ENCODE measurements around the gene TUBA3E.
"Not testable (repeated sequence)": the region's sequence is repeated elsewhere in the genome, so short reads cannot be mapped to it uniquely, and the experiment has no call there.

TUBA3E gene

DNA sequence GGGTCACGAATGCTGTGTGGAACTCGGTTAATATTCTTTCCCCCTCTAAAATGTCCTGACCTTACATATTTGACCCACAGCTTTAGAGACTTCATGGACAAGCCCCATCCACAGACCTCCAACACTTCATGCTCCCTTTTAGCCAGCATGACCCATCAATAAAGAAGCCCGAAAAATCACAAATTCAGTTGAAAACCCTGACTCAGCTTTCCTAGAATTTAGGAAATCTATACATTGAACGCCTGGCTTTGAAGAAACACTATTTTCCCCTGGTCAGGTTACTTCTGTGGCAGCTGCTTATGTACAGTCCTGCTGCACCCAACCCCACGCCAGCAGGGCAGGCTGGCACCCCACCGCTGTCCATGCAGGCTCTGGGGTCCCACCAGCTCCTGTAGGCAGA lies 6.9 kb downstream of the TUBA3E start:
- not testable (repeated sequence) for DNase-seq (ENCODE audit: low read depth in 3 of 3)

DNA sequence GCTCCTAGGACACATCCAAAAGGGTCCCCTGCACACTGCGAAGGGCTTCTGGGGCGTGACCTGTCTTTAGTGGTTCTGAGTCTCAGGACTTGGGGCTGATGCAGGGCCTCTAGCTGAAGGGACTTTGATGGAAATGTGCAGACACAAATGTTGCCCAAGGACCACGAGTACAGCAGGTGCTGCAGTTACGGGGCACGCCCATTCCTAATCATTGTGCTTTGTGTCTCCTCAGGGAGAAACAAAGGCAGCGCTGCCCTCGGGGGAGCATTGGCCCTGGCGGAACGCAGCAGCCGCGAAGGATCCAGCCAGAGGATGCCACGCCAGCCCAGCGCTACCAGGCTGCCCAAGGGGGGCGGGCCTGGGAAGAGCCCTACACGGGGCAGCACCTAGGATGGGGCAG lies 8.0 kb downstream of the TUBA3E start:
- no peak for DNase-seq (ENCODE audit: low read depth in 3 of 3)

DNA sequence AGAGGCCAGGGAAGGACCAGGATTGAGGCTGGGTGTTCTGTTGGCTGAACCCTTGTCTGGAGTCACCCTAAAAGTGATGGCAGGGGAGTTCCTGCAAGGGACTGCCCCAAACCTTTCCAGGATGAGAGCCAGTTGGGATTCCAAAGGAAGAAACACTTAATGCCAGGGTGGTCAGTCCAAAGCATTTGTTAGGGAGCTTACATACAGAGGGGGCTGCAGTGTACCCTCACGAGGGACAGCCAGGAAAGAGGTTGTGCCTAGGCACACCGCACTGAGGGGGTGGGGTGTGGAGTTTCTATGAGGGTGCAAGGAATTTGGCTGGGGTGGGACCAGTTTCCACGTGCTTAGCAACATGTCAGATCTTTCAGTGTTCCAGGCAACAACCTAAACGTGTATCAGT lies 9.3 kb downstream of the TUBA3E start:
- not testable (repeated sequence) for DNase-seq (ENCODE audit: low read depth in 3 of 3)

DNA sequence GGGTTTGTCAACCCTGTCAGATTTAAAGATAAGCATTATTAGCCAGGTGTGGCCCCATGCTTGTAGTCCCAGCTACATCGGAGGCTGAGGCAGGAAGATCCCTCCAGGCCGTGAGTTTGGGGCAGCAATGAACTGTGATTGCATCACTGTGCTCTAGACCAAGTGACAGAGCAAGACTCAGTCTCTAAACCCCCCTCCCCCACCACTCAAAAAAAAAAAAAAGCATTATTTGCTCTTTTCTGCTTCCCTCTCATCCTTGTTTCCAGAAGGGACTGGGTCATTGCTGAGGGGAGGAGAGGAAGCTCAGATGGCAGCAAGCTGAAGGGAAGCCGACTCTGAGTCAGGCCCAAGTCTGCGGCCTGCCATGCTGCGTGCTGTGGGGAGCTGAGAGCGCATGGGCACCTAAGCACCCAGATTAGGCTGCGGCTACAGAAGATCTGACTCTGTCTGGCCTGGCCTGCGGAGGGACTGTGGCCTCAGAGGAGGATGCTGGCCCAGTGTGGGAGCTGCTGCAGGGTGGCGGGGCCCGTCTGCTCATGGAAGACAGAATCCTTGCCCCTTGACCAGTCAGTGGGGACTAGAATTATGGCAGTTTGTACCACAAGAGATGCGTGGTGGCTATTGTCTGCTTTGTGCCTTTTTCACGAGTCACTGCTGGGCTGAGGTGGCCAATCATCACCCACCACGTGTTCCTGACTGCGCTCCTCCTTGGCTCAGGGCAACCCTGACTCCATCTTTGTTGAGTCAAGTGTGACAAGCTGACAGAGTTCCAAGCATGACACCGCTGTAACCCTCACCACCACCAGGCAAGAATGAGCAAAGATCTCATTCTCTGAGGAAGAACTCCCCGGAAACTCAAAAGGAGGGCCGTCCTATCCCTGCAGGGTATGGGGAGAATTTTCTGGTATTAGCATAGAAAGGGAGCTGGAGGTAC lies 10.1 kb downstream of the TUBA3E start:
- not testable (repeated sequence) for DNase-seq (ENCODE audit: low read depth in 3 of 3)

DNA sequence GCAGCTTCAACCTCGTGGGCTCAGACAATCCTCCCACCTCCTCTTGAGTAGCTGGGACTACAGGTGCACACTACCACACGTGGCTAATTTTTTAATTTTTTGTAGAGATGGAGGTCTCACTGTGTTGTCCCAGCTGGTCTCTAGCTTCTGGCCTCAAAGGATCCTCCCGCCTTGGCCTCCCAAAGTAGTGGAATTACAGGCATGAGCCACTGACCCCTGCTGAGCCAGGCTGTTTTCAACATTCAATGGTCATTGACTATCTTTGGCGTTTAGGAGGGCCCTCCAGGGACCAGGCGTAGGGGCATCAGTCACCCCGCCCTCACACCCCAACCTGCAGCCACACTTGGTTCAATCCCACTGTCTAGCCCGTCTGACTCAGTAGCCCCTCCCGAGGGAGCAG lies 11.0 kb downstream of the TUBA3E start:
- DNase-seq (ENCODE audit: low read depth in 3 of 3) = no peak

DNA sequence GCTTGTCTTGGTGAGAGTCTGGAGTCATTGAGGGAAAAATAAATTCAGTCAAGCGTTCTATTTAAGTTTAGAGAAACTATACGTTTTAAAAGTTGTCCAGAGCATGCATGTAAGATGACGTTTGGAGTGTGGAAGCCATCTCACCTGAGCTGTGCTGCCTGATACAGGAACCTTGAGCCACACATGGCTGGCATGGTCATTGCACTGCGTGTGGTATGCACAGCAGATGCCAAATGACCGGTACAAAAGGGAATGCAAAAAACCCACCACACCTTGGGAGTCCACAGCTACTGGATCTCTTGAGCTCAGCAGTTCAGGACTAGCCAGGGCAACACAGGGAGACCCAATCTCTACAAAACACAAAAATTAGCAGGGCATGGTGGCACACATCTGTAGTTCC lies 11.8 kb downstream of the TUBA3E start:
- DNase-seq (ENCODE audit: low read depth in 3 of 3) = no peak

DNA sequence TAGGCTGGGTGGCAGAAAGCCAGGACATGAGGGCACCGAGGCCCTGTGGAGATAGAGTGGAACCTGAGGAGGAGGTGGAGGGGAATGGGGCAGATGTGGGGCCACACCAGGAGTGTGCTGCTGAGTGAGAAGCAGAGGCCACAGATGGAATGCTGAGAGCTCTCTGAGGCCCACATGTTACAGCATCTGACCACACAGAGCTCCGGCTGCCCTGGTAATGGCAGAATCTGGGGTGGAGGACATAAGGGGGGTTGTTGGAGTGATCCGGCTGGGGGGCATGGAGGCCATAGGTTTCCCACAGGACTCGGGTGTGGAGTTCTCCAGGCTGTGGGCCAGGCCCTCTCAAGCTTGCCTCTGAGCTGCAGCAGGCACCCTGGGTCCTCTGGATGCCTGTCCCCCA lies 12.3 kb downstream of the TUBA3E start:
- DNase-seq (ENCODE audit: low read depth in 3 of 3) = no peak

DNA sequence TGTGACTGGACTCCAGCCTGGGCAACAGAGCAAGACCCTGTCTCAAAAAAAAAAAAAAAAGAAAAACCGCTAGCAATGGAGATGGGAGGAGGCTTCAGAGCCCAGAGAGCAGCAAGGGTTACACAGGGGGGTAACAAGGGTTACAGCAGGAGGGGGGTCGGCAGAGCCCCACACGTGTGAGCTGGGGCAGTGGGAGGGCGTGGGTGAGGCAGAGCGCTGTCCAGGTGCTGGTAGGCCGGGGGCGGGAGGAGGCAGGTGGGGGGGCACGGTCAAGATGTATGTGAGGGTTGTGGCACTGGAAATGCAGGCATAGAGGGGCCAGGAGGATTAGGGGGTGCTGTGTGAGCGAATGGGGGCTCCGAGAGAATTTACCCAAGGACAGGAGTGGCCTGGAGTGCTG lies 12.8 kb downstream of the TUBA3E start:
- DNase-seq (ENCODE audit: low read depth in 3 of 3) = no peak

DNA sequence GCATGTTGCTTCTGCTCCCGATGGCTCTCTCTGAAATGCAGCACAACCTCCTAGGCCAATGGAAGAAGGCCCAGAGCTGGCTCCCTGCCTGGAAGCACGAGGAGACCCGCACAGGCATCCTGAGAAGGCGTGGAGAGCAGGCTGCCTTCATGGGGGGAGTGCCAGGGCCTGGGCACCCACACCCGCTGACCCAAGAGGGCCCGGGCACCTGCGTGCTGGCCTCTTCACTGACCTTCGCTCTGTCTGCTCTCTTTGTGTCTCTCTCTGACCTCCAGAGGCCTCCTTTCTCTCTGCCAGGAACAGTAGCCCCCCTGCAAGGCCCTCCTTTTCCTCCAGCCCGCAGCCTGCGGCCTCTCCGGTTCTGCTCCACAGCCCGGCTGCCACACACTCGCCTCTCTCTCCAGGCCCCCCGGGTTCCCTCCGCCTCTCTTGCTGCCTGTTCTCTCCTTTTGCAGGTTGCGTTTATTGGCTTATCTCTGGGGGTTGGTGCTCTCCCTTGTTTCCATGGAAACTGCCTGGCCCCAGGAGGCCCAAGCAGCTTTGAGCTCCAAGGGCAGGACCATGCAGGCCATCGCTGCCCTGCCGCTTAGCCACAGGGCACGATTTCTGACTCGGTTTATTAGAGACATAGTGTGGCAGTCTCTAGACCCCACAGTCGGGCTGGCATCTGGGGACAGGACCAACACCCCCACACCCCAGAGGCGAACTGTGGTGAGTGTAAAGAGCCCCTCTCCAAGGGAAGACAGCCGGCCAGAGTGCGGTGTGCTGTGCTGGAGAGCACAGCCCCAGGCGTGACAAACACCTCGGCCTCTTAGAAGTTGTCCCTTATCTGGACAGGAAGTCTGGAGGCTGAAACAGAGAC lies 14.5 kb downstream of the TUBA3E start:
- DNase-seq (ENCODE audit: low read depth in 3 of 3) = no peak

DNA sequence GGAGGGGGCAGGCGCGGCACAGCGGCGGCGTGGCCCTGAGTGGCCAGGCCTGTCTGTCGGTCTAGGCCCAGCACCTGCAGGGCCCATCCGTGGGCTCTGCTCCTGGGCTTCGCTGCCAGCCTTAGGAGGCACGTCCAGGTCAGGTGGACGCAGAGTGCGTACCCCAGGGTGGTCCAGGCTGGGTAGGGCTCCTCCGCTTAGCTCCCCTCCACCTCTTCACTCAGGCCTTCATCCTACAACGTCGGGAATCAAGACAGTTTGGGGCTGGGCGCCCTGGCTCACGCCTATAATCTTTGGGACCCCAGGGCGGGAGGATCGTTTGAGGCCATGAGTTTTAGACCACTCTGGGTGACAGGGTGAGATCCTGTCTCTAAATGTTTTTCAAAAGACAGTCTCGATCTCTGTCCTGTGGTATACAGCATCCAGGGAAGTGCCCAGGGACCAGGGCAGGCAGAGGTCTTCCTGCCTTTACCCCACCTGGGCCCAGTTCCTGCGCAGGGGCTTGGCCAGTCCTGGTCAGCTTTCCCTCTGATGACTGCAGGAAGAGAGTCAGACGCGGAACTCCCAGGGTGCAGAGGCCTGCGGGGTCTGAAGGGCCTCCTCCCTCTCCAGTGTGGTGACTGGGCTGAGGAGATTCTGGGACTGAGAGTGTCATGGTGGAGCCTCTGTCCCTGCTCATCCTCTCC lies 15.3 kb downstream of the TUBA3E start:
- not testable (repeated sequence) for DNase-seq (ENCODE audit: low read depth in 3 of 3)

DNA sequence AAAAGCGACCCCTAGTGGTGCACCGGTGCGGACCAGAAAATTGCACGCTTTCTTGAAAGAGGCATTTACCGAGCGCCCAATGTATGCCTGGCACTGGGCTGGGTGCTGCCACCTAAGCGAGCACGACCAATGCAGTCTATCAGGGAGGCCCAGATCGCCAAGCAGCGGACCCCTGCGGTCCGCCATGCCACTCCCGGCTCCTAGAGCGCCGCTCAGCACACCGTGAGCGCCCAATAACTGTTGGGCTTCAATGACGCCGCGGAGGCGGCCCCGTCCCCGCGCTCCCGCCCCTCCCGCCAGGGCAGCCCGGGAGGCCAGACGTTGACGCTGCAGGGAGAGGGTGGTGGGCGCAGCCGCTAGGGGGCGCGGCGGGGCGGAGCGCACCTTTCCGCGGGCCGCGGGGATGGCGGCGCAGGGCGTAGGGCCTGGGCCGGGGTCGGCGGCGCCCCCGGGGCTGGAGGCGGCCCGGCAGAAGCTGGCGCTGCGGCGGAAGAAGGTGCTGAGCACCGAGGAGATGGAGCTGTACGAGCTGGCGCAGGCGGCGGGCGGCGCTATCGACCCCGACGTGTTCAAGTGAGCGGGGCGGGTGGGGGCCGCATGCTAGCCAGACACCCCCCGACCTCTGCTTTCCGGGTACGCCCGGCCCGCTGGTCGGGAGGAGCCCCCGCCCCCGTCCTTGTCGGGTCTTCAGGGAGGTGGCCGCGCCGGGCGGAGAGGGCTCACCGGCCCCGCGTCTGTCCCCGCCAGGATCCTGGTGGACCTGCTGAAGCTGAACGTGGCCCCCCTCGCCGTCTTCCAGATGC lies 16.2 kb downstream of the TUBA3E start, which contains the start of gene MZT2B:
Gene MZT2B, plus strand, starts transcription at position 383 of the 803 bp plus-strand sequence. Its CDS starts 21 bp downstream, at position 404.
- DNase-seq (ENCODE audit: low read depth in 3 of 3) = peak; percentile 80 to 86 (median 82)

DNA sequence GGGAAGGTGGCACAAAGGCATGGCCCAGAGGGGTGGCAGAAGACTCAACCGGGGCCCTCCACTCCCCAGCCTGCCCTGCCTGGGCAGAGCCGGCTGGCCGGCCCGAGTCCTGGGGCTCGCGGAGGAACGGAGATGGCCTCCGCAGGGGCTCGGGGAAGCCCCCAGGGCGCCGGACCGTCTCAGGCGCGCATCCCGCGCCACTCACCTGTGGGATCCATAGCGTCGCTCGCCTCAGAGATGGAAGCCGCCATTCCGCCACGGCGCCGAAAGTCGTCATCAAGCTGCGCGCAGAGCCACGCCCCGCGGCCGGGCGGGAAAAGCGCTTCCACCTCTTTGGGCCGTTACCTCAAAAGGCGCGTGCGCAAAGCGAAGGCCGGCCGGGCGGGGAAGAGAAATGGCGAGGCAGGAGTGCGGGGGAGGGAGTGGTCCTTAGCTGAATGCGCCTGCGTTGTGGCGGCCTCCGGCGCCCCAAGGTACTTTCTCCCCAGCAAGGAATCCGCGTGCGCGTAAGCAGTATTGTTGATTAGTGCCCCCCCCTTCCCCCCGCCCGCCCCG lies 16.8 kb downstream of the TUBA3E start, which contains the start of gene SMPD4:
Gene SMPD4, minus strand, starts transcription at position 278 of the 555 bp plus-strand sequence. CDS start 5,010 bp downstream, outside the sequence.
- peak; percentile 95 to 96 (median 96) for DNase-seq (ENCODE audit: low read depth in 3 of 3)

DNA sequence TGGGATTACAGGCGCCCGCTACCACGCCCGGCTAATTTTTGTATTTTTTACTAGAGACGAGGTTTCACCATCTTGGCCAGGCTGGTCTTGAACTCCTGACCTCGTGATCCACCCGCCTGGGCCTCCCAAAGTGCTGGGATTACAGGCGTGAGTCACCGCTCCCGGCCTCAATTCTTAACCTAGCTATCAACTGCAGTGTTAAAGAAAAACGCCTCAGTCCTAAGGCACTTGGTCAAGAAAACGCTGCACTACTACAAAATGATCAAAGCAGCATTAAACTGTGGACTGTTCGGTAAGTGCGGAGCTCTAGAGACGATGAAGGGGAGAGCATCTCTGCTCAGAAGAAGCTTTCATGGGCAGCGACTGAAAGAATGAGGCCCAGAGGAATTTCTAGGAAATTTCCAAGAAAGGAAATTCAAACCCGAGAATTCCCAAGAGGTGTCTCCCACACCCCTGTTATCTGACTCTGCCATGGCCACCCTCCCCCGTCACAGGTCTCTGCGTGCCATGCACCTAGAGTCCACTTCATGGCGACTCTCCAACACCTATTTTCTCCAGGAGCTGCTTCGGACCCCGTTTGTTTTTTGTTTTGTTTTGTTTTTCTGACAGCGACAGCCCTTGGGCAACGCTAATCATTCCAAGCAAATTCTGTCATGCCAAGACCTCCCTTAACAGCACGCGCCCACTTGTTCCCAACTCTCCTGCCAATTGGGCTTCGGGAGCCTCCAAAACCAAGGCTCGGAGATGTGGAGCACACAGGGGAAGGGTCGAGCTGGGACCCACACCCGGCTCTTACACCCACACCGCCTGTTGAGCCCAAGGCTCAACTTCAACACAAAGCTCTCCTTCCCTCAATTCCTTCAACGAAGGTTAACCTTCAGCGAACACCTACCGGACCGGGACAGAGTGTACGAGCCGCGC lies 17.6 kb downstream of the TUBA3E start:
- not testable (repeated sequence) for DNase-seq (ENCODE audit: low read depth in 3 of 3)

DNA sequence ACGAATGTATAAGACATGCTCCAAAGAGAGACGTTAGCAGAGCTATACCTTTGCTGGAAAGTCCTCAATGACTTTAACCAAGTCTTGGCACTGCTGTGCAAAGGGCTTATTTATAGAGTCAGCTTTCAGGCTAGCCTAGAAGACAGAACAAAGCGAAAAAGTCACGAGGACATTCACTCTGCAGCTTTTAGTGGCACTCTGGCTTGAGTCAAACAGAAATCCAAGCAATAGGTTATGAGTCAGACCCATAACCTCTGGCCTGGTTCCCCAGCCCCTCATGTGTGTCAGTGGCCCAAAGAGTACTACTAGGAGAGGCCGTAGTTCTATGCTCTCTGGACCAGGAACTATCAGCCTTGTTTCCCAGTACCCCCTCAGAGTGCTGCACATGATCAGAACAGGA lies 23.4 kb downstream of the TUBA3E start:
- DNase-seq (ENCODE audit: low read depth in 3 of 3) = not testable (repeated sequence)

DNA sequence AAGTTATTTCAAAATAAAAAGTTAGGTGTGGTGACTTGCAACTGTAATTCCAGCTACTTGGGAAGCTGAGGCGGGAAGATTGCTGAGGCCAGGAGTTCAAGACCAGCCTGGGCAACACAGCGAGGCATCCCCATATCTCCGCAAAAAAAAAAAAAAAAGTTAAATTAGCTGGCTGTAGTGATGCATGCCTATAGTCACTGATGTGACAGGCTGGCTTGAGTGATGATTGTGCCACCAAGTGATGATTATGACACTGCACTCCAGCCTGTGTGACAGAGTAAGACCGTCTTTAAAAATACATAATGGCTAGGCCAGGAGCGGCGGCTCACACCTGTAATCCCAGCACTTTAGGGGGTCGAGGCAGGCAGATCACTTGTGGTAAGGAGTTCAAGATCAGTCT lies 28.3 kb downstream of the TUBA3E start:
- DNase-seq (ENCODE audit: low read depth in 3 of 3) = no peak

DNA sequence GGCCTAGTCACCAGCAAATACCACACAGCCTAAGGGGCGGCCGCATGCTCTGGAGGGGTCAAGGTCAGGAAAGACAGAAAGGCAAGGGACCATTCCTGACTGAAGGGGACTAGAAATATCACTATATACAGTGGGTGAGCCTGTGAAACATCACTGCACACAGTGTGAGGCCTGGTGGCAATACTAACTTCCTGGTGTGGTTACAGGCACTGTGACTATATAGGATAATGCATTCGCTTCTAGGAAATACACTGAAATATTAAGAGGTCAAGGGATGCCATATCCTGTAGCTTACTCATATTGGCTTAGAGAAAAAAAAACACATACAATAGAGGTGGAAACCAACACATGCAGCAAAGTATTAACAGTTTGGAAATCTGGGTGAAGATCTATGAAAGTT lies 29.1 kb downstream of the TUBA3E start:
- DNase-seq (ENCODE audit: low read depth in 3 of 3) = not testable (repeated sequence)

DNA sequence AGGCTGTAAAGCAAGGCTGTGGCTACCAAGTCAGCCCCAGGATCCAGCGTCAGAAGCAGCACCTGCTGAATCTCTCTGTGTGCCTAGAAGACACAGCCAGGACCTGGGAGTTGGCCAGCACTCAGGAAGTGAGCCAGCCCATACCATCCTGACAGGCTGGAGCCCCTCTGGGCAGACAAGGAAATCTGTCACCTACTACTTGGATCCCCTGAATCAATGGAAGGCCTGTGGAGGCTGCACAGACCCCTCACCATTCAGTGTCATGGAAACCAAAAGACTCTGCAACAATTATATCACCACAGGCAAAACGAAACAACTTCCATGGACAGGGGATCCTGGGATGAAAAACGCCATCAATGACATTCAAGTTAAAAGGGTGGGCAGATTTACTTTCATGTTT lies 31.6 kb downstream of the TUBA3E start:
- DNase-seq (ENCODE audit: low read depth in 3 of 3) = not testable (repeated sequence)

DNA sequence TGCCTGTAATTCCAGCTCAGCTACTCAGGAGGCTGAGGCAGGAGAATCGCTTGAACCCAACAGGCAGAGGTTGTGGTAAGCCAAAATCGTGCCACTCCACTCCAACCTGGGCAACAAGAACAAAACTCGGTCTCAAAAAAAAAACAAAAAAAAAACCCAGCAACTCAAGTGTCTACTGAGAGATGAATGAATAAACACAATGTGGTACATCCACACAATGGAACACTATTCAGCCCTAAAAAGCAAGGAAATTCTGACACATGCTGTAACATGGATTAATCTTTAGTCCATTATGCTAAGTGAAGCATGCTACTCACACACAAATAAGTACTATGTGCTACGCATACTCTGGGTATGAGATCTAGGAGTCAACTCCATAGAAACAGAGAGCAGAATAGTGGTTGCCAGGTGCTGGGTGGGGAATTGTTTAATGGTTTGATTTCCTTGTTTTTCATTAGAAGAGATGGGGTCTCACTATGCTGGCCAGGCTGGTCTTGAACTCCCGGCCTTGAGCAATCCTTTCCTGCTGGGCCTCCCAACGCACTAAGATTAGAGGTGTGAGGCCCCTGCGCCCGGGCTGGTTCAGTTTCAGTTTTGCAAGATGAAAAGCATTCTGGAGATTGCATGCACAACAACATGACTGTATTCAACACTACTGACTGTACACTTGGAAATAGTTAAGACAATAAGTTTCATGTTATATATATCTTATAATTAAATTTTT lies 32.8 kb downstream of the TUBA3E start:
- DNase-seq (ENCODE audit: low read depth in 3 of 3) = no peak

DNA sequence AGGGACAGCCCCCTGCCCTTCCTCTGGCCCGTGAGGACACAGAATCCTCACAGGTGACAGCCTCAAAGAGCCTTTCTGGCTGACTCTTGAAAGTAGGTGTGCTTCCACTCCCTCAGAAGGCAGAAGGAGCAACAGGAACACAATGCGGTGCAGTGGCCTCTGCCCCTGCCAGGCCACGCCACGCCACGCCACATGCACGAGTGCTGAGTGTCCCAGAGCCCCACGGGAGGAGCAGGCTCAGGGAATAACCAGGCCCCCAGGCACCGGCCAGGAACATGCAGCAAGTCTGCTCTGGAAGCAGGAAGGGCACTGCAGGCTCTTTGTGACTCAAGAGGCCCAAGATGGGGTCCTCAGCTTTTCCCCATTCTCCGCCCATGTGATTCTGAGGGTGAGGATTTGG lies 35.3 kb downstream of the TUBA3E start:
- DNase-seq (ENCODE audit: low read depth in 3 of 3) = no peak
